Epithelial cell of esophagus (primary cell): ENCODE measurements around the gene ZNF579.
"Not testable (repeated sequence)": the region's sequence is repeated elsewhere in the genome, so short reads cannot be mapped to it uniquely, and the experiment has no call there.

Experiments
- DNase-seq: peaks from one replicate; pipeline ENCODE4 v3.0.0; 2010; ENCODE audit warnings: low read depth
- H3K4me3 ChIP-seq: 2 replicates; pipeline ENCODE4 v1.5.1; 2011; ENCODE audit warnings: mild to moderate bottlenecking, low read length, control low read depth
- CTCF ChIP-seq: IDR thresholded peaks from 2 replicates; pipeline ENCODE4 v1.5.1; 2011; ENCODE audit warnings: low read depth, mild to moderate bottlenecking, low read length, control low read depth, inconsistent platforms; ENCODE audit not compliant: insufficient read depth; ENCODE audit errors: missing control alignments

The ZNF579 gene

GRCh38 chr19:55535173-55535964, 45.3 kb downstream of the ZNF579 start:
- H3K4me3 ChIP-seq: no peak overlapping the region
- no peak for DNase-seq
- no peak for TF ChIP-seq CTCF

DNA sequence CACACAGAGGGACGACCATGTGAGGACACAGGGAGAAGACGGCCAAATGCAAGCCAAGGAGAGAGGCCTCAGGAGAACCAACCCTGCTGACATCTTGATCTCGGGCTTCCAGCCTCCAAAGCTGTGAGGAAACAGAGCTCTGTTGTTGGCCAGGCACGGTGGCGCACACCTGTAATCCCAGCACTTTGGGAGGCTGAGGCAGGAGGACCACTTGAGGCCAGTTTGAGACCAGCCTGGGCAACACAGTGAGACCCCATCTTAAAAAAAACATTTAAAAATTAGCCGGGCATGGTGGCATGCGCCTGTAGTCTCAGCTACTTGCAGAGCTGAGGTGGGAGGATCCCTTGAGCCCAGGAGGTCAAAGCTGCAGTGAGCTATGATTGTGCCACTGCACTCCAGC, 46.4 kb downstream of the ZNF579 start:
- not testable (repeated sequence) for H3K4me3 ChIP-seq, DNase-seq

- TF ChIP-seq CTCF: no peak
- DNase-seq: no peak
- H3K4me3 ChIP-seq: no peak overlapping the region
Measured at GRCh38 chr19:55530996-55531395, 49.7 kb downstream of the ZNF579 start.

DNA sequence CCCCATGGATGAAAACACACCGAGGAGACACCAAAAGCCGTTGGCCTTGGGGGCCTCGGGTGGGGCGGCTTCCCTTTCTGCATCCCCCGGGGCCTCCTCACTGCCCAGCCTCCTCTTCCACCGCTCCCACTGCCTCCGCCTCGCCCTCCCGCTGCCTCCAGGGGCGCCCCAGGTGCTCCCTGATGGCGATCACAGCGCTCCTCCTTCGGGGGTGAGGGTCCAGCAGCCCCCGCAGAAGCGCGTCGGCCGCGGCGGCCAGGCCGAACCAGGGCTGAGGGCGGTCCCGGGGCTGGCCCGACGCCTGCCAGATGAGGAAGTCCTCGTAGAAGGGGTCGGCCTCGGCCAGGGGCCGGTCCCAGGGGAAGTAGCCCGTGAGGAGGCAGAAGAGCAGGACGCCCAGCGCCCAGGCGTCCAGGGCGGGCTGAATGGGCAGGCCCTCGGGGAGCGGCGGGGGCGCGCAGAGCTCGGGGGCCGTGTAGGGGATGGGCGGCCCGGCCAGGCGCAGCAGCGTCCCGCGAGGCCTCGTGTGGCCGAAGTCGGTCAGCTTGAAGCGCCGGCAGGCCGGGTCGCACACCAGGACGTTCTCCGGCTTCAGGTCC, 50.9 kb downstream of the ZNF579 start:
- DNase-seq: no peak
- no peak for TF ChIP-seq CTCF
- no peak overlapping the region for H3K4me3 ChIP-seq

- TF ChIP-seq CTCF: no peak
- H3K4me3 ChIP-seq: no peak overlapping the region
- no peak for DNase-seq
Measured at GRCh38 chr19:55528030-55528803, 52.4 kb downstream of the ZNF579 start.

DNA sequence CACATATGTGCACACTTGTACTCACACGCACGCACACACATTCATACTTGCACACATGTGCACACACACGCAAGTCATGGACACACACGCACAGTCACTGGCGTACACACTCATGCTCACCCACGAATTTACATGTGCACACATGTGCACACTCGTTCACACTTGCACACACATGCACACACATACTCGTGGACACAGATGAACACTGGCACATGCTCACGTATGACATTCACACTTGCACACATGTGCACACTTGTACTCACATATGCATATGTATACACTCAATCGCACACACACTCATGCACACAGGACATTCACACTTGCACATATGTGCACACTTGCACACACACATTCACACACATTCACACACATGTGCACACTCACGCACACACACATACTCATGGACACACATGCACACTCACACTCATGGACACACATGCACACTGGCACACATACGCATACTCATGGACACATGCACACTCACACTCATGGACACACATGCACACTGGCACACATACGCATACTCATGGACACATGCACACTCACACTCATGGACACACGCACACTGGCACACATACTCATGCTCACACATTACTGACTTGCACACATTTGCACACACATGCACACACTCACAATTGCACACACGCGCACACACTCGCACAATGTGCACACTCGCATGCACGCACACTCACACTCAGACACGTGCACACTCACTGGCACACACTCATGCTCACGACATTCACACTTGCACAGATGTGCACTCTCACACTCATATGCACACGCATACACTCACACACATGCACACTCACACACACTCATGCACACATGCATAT, 53.2 kb downstream of the ZNF579 start:
- TF ChIP-seq CTCF: no peak
- H3K4me3 ChIP-seq: no peak overlapping the region
- no peak for DNase-seq
